HG03066 (cell line): ENCODE data around the gene GPX7.
"Not testable (repeated sequence)": the region's sequence is repeated elsewhere in the genome, so short reads cannot be mapped to it uniquely, and the experiment has no call there.

ENCODE experiments used
- ATAC-seq: cut with Tn5 transposase; IDR thresholded peaks from one replicate; pipeline ENCODE4 v1.9.1; 2021; ENCODE audit warnings: low read depth; ENCODE audit not compliant: unreplicated experiment

GPX7 gene

DNA sequence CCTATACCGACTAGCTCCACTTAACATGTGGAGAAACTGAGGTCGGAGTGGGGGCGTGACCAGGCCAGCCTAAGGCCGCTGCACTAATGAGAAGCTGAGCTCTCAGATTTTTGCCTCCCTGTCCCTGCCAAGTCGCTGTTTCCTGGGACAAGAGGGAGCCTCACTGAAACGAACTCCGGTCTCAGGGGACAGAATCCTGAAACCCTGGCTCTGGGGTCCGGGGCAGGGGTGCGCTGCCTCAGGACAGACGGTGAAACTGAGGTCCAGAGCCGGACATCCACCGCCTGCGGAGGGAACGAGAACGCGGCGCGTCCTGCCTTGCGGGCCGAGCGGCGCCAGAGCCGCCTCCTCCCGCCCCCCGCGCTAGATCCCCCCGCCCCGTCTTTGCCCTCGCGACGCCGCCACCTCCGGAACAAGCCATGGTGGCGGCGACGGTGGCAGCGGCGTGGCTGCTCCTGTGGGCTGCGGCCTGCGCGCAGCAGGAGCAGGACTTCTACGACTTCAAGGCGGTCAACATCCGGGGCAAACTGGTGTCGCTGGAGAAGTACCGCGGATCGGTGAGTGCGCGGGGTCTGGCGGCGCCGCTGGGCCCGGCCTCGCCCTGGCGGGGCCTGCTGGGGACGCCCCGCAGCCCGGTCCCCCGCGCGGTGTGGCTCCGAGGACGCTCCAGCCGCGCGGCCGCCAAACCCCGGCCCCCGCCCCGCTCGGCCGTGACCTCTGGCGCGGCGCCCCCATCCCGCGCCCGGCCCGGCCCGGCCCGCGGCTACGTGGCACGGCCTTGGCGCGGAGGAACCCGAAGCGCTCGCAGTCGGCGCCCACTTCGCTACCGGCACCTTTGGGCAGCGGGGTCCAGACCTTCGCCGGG is at the start of gene GPX7:
TSS of gene GPX7 (plus strand) at position 381 of the 865 bp plus-strand sequence. CDS start at position 420, 39 bp downstream.
- no peak for ATAC-seq

DNA sequence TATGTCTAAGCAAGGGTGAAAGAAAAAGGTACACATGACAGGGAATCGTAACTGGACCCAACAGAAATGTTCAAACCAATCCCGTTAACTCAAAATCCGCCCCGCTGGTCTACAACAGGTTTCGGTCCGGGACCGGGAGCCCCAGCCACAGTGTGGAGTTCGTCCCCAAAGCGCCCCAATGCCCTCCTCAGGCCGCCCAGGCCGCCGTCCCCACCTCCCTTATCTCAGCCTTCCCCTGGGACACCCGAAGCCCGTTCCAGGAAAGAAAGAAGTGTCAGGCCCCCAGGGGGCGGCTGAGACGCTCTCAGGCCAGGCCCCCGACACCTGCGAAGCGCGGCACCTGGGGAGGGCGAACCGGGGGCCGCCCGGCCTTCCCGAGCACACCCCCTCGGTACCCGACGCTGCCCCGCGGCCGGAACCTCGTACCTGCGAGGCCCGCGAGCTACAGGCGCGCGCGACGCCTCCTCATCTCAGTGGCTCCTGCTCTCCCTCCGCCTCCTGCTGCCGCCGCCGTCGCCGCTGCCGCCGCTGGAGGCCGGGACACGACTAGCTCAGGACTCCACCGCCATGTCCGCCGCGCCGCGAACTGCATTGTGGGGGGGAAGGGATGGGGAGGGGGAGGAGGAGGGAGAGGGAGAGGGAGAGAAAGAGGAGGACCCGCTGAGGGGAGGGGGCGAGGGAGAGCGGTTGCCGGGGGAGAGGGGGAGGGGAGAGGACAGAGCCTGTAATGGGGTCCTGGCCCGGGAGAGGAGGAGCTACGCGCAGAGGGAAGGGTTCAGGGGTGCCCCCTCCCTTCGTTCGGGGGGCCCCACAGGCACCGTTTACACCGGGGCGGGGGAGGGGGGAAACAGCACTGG is 49.4 kb upstream of the GPX7 start, which contains the start of gene TUT4:
TSS of gene TUT4 (minus strand) at position 588 of the 857 bp plus-strand sequence. CDS start 26,812 bp downstream, outside the sequence.
- peak; percentile 48 for ATAC-seq

DNA sequence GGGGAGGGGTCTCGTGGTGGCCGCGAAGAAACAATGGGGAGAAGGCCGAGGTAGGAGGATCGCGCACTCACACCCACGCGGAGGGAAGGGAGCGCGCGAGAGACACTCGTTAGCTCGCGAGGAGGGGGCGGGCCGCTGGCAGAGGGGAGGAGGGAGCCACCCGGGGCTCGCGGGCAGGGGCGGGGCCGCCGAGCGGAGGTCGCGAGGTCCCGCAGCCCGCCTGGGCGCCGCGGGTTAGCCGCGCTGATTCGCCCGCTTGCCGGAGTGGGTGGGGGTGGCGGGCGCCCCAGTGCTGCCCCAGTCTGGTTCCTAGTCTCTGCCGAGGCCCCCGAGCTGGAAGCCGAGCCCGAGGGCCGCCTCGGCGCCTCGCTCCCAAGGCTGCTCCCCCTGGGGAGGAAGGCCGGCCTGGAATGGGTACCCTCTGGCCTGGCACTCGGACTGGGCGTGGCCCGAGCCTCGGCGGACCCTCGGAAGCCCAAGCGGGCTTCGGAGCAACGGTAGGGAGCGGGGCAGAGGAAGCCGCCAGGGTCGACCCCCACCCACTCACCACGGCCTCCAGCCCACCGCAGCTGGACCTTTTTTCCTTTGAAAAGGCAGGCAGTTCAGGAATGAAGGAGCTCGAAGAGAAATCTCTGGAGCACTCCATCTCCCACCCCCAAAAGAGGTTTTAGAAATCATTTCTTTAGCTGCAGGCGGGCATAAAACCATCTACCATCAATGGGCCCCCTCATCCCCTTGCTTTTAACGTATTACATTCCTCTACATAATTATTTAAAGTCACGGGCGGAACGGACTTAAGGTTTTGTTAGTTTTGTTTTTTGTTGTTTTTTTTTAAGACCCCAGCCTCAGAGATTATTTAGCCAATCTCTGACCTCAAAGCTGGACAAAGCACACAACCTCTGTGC is 48.6 kb upstream of the GPX7 start:
- peak; percentile 62 for ATAC-seq

DNA sequence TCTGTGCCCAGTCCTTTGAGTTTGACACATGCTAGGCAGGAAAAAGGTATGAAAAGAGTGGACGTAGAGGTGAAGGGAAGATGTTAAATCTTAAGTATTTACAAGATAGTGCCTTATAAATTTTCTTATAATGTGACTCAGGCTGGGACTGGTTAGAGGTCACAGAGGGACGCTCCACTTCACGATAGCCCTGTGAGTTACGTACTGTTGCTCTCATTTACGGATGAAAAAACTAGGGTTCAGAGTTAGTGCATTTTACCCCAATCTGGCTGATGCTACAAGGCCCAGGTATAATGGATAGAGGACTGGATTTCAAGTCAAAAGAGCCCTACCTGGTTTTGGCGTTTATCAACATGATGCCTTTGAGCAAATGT is 47.9 kb upstream of the GPX7 start:
- no peak for ATAC-seq

DNA sequence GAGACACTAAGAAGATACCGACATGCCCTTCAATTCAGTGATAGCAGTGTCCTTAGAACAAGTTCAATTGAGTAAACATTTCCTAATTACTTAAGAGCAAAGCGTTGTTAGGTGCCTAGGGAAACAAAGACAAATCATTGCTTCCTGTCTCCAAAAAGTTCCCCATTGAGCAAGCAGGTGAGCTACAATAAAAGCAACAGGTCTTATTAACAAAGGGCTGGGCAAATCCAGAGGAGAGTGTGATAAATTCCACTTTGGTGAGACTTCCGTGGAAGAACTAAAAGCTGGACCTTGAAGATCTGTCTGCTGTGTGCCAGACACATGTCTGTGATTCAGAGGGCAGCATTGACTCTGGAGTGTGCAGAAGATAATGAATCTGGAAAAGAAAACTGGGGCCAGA is 47.4 kb upstream of the GPX7 start:
- ATAC-seq = no peak

DNA sequence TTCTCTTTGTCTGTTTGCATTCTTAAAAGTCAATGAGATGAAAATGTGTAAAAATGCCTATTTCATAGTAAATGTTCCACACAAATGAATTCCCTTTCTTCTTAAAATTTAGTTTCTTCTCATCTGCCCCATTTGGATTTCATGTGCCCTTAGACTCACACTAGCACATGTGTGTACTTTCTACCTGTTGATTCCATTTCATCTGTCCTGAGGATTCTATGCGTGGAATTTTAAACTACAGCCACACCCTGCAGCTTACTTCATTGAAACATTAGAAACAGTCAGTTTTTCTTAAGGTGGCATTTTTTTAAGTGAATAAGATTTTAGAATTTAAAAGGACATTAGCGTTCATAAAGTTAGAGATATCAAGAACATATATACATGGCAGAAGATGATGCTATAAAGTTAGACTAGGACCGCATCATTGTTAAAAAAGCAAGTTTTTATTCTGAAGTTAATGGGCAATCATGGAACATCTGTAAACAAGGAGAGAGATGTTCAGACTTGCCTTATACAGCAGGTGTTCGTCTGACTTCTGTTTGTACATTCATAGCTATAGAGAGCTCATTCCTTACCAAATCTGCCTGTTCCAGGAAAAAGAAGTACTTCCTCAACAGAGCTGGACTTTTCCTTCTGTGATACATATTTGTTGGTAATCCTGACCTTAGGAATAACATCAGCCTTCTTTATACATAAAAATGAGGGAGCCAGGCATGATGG is 45.4 kb upstream of the GPX7 start:
- no peak for ATAC-seq

DNA sequence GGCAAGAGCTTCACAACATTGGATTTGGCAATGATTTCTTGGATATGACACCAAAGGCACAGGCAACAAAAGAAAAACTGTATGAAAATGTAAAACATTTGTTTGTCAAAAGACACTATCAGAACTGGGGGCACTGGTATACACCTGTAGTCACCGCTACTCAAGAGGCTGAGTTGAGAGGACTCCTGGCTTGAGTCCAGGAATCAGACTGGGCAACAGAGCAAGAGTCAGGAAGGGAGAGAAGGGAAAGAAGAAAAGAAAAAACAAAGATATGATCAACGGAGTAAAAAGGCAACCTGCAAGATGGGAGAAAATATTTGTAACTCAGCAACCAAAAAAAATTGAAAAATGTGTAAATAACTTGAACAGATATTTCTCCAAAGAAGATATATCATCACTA is 43.2 kb upstream of the GPX7 start:
- ATAC-seq = no peak

DNA sequence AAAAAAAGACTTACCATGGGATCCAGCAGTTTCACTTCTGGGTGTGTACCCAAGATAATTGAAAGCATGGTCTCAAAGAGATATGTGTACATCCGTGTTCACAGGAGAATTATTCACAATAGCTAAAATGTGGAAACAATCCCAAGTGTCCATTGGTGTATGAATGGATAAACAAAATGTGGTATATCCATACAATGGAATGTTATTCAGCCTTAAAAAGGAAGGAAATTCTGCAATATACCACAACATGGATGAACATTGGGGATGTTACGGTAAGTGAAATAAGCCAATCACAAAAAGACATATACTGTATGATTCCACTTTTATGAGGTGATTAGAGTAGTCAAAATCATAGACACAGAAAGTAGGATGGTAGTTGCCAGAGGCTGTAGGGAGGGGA is 42.3 kb upstream of the GPX7 start:
- no peak for ATAC-seq

DNA sequence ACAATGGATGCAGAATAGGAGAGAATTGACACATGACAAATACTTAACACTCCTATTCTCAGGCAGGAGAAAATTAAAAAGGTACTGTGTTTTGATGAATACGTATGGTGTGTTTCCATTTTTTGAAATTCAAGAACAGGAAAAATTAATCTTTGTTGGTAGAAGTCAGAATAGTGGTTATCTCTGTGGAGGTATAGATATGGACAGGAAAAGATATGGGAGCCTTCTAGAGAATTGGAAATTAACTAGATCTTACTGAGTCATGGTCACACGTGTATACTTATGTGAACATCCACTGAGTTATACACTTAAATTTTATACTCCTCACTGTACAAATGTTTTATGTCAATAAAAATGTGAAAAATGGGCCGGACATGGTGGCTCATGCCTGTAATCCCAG is 39.4 kb upstream of the GPX7 start:
- no peak for ATAC-seq

DNA sequence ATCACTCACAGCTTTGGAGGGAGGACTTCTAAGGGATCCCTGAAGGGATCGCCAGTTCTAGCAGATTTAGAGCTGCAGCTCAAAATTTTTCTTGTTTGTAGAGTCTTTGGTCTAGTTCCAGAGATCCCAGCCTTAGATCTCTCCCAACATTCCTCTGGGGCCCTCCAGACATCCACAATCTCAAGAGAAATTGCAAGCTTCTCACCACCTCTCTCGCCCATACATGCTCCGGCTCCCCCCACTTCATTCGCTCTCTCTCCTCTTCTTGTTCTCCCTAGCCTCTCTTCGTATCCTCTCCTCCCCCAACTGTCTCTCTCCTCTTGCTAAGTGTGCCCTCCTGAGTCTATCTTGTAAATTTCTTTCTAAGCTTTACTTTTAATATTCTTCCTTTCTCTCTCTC is 34.2 kb upstream of the GPX7 start:
- ATAC-seq = no peak

DNA sequence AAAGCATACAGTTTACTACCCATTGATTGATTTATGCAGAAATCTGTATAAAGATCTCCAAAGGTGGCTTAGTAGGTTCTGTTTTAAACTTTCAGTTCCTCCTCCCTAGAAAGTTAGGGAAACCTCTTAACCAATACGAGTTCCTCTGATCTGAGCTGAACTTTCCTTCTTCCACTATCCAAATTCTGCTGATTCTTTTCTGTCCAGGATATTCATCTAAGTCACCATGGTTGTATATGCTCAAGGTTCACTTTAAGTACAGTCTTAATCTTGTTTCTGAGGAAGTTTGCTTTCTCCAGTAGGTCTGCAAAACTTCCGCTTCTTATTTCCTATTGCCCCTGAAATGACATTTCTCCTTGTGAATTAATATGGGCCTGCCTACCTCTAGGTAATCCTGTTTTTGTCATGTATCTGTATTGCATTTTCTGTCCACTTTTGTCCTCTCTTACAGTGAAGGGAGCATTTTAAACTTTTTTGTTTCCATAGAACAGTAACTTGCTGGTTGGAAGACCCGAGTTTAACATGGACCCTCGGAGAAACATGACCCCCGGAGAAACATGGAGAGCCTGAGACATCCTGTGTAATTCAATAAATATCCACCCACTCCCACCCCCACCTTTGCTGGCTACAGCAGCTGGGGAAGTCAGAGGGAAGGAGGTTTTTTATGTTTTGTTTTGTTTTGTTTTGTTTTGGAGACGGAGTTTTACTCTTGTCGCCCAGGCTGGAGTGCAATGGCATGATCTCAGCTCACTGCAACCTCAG is 32.5 kb upstream of the GPX7 start:
- ATAC-seq = no peak

DNA sequence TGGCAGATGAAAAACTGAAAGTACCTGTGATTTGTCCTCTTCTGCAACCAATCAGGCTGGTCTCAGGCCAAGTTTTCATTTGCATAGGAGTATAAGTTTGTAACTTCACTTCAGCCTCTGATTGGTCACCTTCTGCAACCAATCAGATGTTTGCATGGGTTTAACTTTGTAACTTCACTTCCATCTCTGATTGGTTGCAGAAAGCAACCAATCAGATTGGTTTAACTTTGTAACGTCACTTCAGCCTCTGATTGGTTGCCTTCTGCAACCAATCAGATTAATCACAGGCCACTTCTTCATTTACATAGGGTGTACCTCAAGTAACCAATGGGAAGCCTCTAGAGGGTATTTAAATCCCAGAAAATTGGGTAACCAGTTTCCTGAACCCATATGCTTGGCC is 30.4 kb upstream of the GPX7 start:
- ATAC-seq = no peak

DNA sequence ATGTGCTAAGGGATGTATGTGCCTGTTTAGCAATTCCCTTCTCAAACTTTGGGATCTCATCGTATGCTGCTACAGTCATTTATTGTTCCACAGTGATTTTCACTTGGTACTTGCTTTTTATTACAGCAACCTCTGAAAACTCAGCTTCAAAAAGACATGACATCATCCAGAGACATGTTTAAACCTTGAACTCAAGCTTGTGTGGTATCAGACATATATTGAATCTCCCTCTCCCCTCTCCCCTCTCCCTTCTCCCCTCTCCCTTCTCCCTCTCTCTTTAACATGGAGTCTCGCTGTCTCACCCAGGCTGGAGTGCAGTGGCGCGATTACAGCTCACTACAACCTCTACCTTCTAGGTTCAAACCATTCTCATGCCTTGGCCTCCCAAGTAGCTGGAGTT is 29.8 kb upstream of the GPX7 start:
- no peak for ATAC-seq

DNA sequence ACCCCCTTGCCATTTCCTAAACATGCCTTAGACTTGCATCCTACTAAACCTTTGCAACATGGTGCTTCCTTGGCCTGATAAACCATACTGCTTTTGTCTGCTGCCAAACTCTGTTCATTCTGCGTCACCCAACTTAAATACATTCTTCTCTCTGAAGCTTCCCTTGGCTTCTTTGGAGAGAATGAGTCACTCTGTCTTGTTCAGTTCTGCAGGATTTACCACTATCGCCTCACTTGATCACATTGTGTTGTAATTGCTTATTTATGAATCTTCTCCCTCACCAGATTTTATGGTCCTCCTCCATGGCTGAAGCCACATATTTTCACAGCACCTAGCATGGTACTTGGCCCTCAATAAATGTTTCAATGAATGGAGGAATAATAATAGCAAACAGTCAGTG is 27.6 kb upstream of the GPX7 start:
- ATAC-seq = no peak

DNA sequence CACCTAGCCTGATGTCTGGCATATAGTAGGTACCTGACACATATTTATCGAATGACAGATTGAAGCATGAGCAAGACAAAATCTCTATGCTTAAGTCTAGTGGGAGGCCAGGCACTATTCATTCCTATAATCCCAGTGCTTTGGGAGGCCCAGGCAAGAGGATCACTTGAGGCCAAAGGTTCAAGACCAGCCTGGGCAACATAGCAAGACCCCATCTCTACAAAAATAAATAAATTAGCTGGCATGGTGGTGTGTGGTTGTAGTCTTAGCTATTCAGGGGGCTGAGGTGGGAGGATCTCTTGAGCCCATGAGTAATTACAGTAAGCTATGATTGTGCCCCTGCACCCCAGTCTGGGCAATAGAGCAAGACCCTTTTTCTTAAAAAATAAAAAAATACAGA is 26.1 kb upstream of the GPX7 start:
- ATAC-seq = no peak

DNA sequence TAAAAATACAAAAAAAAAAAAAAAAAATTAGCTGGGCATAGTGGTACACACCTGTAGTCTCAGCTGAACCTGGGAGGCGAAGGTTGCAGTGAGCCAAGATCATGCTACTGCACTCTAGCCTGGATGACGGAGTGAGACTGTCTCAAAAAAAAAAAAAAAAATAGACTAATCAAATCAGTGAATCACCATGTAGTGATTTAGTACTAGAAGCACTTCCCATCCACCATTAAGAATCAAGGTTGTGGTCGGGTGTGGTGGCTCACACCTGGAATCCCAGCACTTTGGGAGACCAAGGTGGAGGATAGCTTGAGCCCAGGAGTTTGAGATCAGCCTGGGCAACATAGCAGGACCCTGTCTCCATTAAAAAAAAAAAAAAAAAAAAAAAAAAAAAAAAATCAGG is 24.1 kb upstream of the GPX7 start:
- ATAC-seq = not testable (repeated sequence)

DNA sequence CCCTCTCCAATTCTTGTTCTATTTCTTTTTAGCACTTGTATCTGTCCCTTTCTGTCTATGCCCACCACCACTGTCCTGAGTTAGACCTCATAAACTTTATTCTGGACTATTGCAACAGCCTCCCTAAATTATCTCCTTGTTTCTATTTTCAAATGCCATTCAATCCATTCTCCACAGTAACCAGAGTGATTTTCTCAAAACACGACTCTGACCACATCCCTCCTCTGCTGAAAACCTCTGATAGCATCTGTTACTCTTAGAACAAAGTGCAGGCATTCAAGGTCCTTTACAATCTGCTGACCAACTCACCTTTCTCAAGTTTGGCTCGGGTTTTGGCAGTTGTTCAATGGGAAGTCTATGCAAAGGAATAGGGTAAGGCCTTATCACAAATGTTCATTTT is 22.8 kb upstream of the GPX7 start:
- no peak for ATAC-seq

DNA sequence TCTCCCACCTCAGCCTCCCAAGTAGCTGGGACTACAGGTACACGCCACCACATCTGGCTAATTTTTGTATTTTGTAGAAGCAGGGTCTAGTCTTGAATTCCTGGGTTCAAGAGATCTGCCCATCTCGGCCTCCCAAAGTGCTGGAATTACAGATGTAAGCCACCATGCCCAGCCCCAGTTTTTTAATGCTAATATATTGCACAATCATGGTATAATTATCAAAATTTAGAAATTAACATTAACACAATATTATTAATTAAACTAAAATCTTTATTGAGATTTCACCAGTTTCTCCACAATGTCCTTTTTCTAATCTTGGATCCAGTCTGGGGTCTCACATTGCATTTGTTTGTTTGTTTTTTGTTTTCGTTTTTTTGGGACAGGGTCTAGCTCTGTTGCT is 21.9 kb upstream of the GPX7 start:
- ATAC-seq = no peak

DNA sequence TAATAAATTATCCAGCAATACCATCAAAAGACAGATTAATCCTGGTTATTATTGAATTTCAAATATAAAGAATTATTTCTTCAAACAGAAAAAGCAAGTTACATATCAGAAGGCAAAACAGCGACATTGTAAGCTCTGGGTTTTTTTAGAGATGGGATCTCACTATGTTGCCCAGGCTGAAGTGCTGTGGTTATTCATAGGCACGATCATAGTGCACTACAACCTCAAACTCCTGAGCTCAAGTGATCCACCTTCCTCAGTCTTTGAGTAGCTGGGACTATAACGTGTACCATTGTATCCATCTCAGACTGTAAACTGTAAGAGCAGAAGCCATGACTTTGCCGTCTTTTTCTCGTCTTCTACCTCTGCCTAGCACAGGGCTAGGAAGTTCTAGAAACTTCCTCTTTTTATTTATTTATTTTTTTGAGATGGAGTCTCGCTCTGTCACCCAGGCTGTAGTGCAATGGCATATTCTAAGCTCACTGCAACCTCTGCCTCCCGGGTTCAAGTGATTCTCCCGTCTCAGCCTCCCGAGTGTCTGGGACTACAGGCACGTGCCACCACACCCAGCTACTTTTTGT is 20.0 kb upstream of the GPX7 start:
- no peak for ATAC-seq
